Vagina (tissue), 2 donors: ENCODE measurements around the gene WDR75.

Source experiments
- CTCF ChIP-seq, 3 experiments: fragments of 450-650 bp in 2 of 3; fragments of 200-600 bp in 1 of 3; sonication (generic) in 1 of 3; IDR thresholded peaks; one replicate each; pipeline ENCODE4 v1.5.1; 2017 to 2019; ENCODE audit warnings: antibody characterized with exemption in 3 of 3, mild to moderate bottlenecking in 2 of 3, moderate library complexity in 2 of 3
- POLR2A ChIP-seq, 2 donors: fragments of 450-650 bp; IDR thresholded peaks; one replicate each; pipeline ENCODE4 v1.6.1; 2017; ENCODE audit warnings: antibody characterized with exemption in 2 of 2, mild to moderate bottlenecking in 2 of 2, moderate library complexity in 2 of 2
- POLR2AphosphoS5 ChIP-seq, 2 donors: sonication (generic); formaldehyde crosslinking; IDR thresholded peaks; one replicate each; pipeline ENCODE4 v1.9.0; 2017; ENCODE audit warnings: antibody characterized with exemption in 2 of 2, mild to moderate bottlenecking in 2 of 2, low read depth in 1 of 2; ENCODE audit not compliant: insufficient read depth in 1 of 2

- no peak for TF ChIP-seq POLR2A (IDR thresholded peaks at IDR 0.05)
- TF ChIP-seq POLR2AphosphoS5 (IDR thresholded peaks at IDR 0.05; ENCODE audit: insufficient read depth in 1 of 2, low read depth in 1 of 2): no peak
- no peak for TF ChIP-seq CTCF (IDR thresholded peaks at IDR 0.05)
Observed at GRCh38 chr2:189481071-189481470, 39.8 kb downstream of the WDR75 start.
